Tibial nerve (tissue), 4 donors: ENCODE results near the gene TMEM169. TPM values are rescaled to one million over a fixed set of nuclear protein-coding genes. Genes with fewer than 3 reads are reported as not detected.

Experiments
- DNase-seq, 2 donors: peaks; one replicate each; pipeline ENCODE4 v3.0.0-alpha.2; 2019; ENCODE audit warnings: low spot score in 2 of 2
- H3K27ac ChIP-seq, 4 donors: fragments of 200-600 bp; sonication (generic) in 3 of 4; one replicate each; pipeline ENCODE4 v1.5.1; 2017 to 2019; ENCODE audit warnings: mild to moderate bottlenecking in 1 of 4
- H3K27me3 ChIP-seq, 2 donors: fragments of 200-600 bp; sonication (generic) in 1 of 2; one replicate each; pipeline versions ENCODE4 v1.5.1 to v1.6.0; 2017 to 2019
- H3K36me3 ChIP-seq, 3 donors: fragments of 200-600 bp; sonication (generic); one replicate each; pipeline ENCODE4 v1.5.1; 2018 to 2019
- H3K4me1 ChIP-seq, 4 donors: fragments of 200-600 bp; sonication (generic) in 3 of 4; one replicate each; pipeline ENCODE4 v1.5.1; 2017 to 2019
- H3K4me3 ChIP-seq, 4 donors: fragments of 200-600 bp; sonication (generic) in 3 of 4; one replicate each; pipeline ENCODE4 v1.5.1; 2017 to 2019; ENCODE audit warnings: mild to moderate bottlenecking in 1 of 4, moderate library complexity in 1 of 4
- H3K9me3 ChIP-seq, 4 donors: fragments of 200-600 bp; sonication (generic) in 3 of 4; one replicate each; pipeline ENCODE4 v1.5.1; 2017 to 2019
- CTCF ChIP-seq, 5 experiments: fragments of 200-600 bp in 3 of 5; fragments of 450-650 bp in 2 of 5; sonication (generic) in 3 of 5; IDR thresholded peaks; one replicate each; pipeline ENCODE4 v1.5.1; 2016 to 2019; ENCODE audit warnings: antibody characterized with exemption in 5 of 5, mild to moderate bottlenecking in 3 of 5, moderate library complexity in 2 of 5
- EP300 ChIP-seq, 2 donors: sonication (generic); formaldehyde crosslinking; IDR thresholded peaks; one replicate each; pipeline ENCODE4 v1.6.1; 2017; ENCODE audit warnings: antibody characterized with exemption in 2 of 2, mild to moderate bottlenecking in 1 of 2
- POLR2A ChIP-seq, 2 donors: fragments of 450-650 bp; IDR thresholded peaks; one replicate each; pipeline ENCODE4 v1.6.1; 2017; ENCODE audit warnings: antibody characterized with exemption in 2 of 2, mild to moderate bottlenecking in 2 of 2, moderate library complexity in 2 of 2
- WGBS, 2 donors: methylation state at CpG; one replicate each; pipeline ENCODE4 v1.1.5; 2018; 5-methylcytosine and 5-hydroxymethylcytosine counted together
- total RNA-seq, 4 donors: library from RNA; depleted of rRNA; stranded (reverse); fragments of >200 nt; gene quantifications; one replicate each; pipeline ENCODE4 v1.1.0, GENCODE V29; 2016

The TMEM169 gene
- total RNA-seq, 4 donors from 2014 or later = 0.59 to 2.8 (median 1.7) TPM

GRCh38 chr2:216119146-216119545 is 37.4 kb downstream of the TMEM169 start:
- H3K36me3 ChIP-seq = peaks cover 0 to 77% (median 14%) of the 10 kb centered on the region in 3 donors
- H3K27me3 ChIP-seq = no peaks in the 10 kb centered on the region
- no peak for DNase-seq
- H3K27ac ChIP-seq = peak overlapping the region in 1 of 4 donors; percentile 69
- H3K9me3 ChIP-seq = no peaks in the 10 kb centered on the region
- 44 to 51% methylated on average over 2 of the region's 2 CpGs for WGBS, 2 donors
- peaks cover 0 to 57% (median 19%) of the 10 kb centered on the region in 4 donors for H3K4me1 ChIP-seq
- H3K4me3 ChIP-seq = no peak overlapping the region
- TF ChIP-seq EP300 (IDR thresholded peaks at IDR 0.05) = no peak
- TF ChIP-seq CTCF (IDR thresholded peaks at IDR 0.05) = no peak
- TF ChIP-seq POLR2A (IDR thresholded peaks at IDR 0.05) = no peak

- H3K27me3 ChIP-seq = no peaks in the 10 kb centered on the region
- no peak for DNase-seq
- TF ChIP-seq EP300 (IDR thresholded peaks at IDR 0.05) = no peak
- no peak for TF ChIP-seq CTCF (IDR thresholded peaks at IDR 0.05)
- no peak for TF ChIP-seq POLR2A (IDR thresholded peaks at IDR 0.05)
- H3K4me1 ChIP-seq = peaks cover 0 to 52% (median 19%) of the 10 kb centered on the region in 4 donors
- peak overlapping the region in 1 of 4 donors; percentile 69 for H3K27ac ChIP-seq
- no peaks in the 10 kb centered on the region for H3K9me3 ChIP-seq
- WGBS, 2 donors = 72 to 74% methylated on average over 3 of the region's 3 CpGs
- no peak overlapping the region for H3K4me3 ChIP-seq
- H3K36me3 ChIP-seq = peaks cover 0 to 82% (median 16%) of the 10 kb centered on the region in 3 donors
Measured at GRCh38 chr2:216119986-216120385, 38.3 kb downstream of the TMEM169 start.

- 83 to 90% methylated on average over 3 of the region's 3 CpGs for WGBS, 2 donors
- Histone ChIP-seq H3K36me3 (peaks cover 3 to 93% (median 16%) of the 10 kb centered on the region in 3 donors), H3K4me1 (peaks cover 0 to 41% (median 8%) of the 10 kb centered on the region in 4 donors), H3K9me3 (no peaks in the 10 kb centered on the region), H3K27me3 (no peaks in the 10 kb centered on the region), H3K4me3 (no peak overlapping the region), H3K27ac (no peak overlapping the region)
- DNase-seq = no peak
- TF ChIP-seq EP300 (IDR thresholded peaks at IDR 0.05) (no peak), CTCF (IDR thresholded peaks at IDR 0.05) (no peak), POLR2A (IDR thresholded peaks at IDR 0.05) (no peak)
Measured at GRCh38 chr2:216121255-216121654, 39.5 kb downstream of the TMEM169 start.

GRCh38 chr2:216126943-216127342 is 45.2 kb downstream of the TMEM169 start:
- Histone ChIP-seq H3K36me3 (peaks cover 3 to 97% (median 16%) of the 10 kb centered on the region in 3 donors), H3K27ac (no peak overlapping the region), H3K4me1 (peaks cover 0 to 31% (median 2%) of the 10 kb centered on the region in 4 donors), H3K27me3 (no peaks in the 10 kb centered on the region), H3K4me3 (no peak overlapping the region), H3K9me3 (no peaks in the 10 kb centered on the region)
- 92 to 96% methylated on average over 5 of the region's 5 CpGs for WGBS, 2 donors
- TF ChIP-seq EP300 (IDR thresholded peaks at IDR 0.05) = no peak
- no peak for TF ChIP-seq POLR2A (IDR thresholded peaks at IDR 0.05)
- TF ChIP-seq CTCF (IDR thresholded peaks at IDR 0.05) = no peak
- no peak for DNase-seq

- H3K4me1 ChIP-seq = peaks cover 0 to 31% (median 2%) of the 10 kb centered on the region in 4 donors
- WGBS, 2 donors = 81 to 84% methylated on average over 6 of the region's 6 CpGs
- TF ChIP-seq POLR2A (IDR thresholded peaks at IDR 0.05) (no peak), CTCF (IDR thresholded peaks at IDR 0.05) (no peak), EP300 (IDR thresholded peaks at IDR 0.05) (no peak)
- DNase-seq = no peak
- no peaks in the 10 kb centered on the region for H3K27me3 ChIP-seq
- no peaks in the 10 kb centered on the region for H3K9me3 ChIP-seq
- H3K27ac ChIP-seq = no peak overlapping the region
- H3K4me3 ChIP-seq = no peak overlapping the region
- H3K36me3 ChIP-seq = peaks cover 3 to 97% (median 14%) of the 10 kb centered on the region in 3 donors
Measured at GRCh38 chr2:216130346-216130971, 48.7 kb downstream of the TMEM169 start.
